Effector memory CD4-positive, alpha-beta T cell (primary cell): Measurements from ENCODE around the gene CSTB.

Source experiments
- DNase-seq, 3 donors: peaks; one replicate each; pipeline ENCODE4 v3.0.0-alpha.2; 2020
- H3K27ac ChIP-seq: 2 replicates; pipeline ENCODE4 v1.7.0; 2013; ENCODE audit warnings: mild to moderate bottlenecking, low read length, moderate library complexity; ENCODE audit not compliant: insufficient read depth, poor library complexity, severe bottlenecking
- H3K27me3 ChIP-seq: replicated peaks from 2 replicates; pipeline ENCODE4 v1.7.0; 2013; ENCODE audit warnings: mild to moderate bottlenecking, low read length; ENCODE audit not compliant: insufficient read depth, control insufficient read depth, poor library complexity, severe bottlenecking
- H3K36me3 ChIP-seq: 2 replicates; pipeline ENCODE4 v1.7.0; 2013; ENCODE audit warnings: mild to moderate bottlenecking, low read length, moderate library complexity; ENCODE audit not compliant: control insufficient read depth, insufficient read depth
- H3K4me1 ChIP-seq: 2 replicates; pipeline ENCODE4 v1.7.0; 2013; ENCODE audit warnings: low read length, mild to moderate bottlenecking; ENCODE audit not compliant: control insufficient read depth, insufficient read depth, poor library complexity, severe bottlenecking
- H3K4me3 ChIP-seq: 2 replicates; pipeline ENCODE4 v1.7.0; 2013; ENCODE audit warnings: low read length, low read depth, mild to moderate bottlenecking; ENCODE audit not compliant: insufficient read depth, poor library complexity, severe bottlenecking
- H3K9me3 ChIP-seq: 2 replicates; pipeline ENCODE4 v1.7.0; 2013; ENCODE audit warnings: mild to moderate bottlenecking, low read length, moderate library complexity; ENCODE audit not compliant: control insufficient read depth

The CSTB gene

DNA sequence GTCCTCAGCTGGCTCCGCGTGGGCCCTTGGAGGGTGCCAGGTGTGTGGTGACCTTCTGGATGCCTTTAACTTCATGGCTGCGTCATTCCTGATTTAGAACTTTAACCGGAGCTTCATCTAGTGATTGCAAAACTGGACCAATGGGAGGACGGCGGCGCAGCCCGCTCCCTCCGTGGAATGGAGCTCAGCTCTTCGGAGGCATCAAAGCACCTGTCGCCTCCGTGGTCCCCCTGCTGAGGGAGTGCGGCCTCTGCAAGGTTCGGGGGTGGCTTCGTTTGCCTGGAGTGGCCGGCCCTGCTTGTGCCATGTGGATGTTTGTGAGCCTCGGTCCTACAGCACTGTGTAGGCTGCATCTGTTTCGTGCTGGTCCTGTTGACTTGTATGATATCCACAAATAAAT is 14.2 kb downstream of the CSTB start:
- DNase-seq, result no peak
- Histone ChIP-seq H3K36me3 (peaks cover under 1% of the 10 kb centered on the region), H3K4me1 (no peaks in the 10 kb centered on the region), H3K4me3 (no peak overlapping the region), H3K9me3 (no peaks in the 10 kb centered on the region), H3K27me3 (no peaks in the 10 kb centered on the region), H3K27ac (no peak overlapping the region)

DNA sequence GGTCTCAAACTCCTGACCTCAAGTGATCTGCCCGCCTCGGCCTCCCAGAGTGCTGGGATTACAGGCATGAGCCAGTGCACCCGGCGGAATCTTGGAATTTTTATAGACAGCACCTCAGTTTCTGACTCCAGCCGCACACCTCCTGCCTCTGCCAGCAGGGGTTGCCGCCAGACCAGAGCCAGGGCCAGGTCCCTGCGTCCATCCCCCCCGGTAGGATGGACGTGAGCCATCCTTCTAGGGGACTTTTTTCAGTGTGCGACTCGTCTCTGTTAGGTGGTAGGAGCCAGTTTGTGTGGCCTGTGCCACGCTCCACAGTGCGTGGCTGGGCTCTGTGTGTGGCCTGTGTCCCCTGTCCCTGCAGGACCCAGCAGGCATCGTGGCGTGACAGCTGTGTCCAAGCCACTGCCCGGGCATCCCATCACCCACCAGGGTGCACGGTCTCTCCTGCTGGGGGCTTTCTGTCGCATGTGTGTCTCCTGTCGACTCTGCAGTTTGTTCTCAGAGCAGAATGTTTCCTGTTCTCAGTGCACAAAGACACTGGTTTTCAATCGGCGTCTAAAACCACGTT is 15.6 kb downstream of the CSTB start:
- no peaks in the 10 kb centered on the region for H3K9me3 ChIP-seq
- H3K36me3 ChIP-seq, result peaks cover 13% of the 10 kb centered on the region
- DNase-seq, result no peak
- H3K4me3 ChIP-seq, result no peak overlapping the region
- no peaks in the 10 kb centered on the region for H3K27me3 ChIP-seq
- no peaks in the 10 kb centered on the region for H3K4me1 ChIP-seq
- no peak overlapping the region for H3K27ac ChIP-seq

DNA sequence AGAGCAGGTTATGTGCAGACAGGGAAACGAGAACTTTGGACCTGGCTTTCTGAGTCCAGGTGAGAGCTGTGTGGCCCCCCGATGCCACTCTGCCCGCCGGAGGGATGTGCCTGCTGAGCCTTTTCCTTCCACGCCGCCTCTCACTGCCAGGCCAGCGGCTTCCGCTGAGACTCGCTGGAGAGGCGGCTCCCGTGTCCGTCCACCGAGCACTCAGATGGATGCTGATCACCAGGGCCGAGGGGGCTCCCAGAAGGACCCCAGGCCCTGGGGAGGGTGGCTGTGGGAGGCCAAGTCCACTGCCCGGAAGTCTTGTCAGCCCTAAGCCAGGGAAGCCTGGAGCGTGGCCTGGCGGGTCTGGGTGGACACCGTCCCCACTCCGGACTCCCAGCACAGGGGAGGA is 16.5 kb downstream of the CSTB start:
- DNase-seq, result no peak
- Histone ChIP-seq H3K4me3 (no peak overlapping the region), H3K27ac (no peak overlapping the region), H3K27me3 (no peaks in the 10 kb centered on the region), H3K9me3 (no peaks in the 10 kb centered on the region), H3K36me3 (peaks cover 13% of the 10 kb centered on the region), H3K4me1 (no peaks in the 10 kb centered on the region)

DNA sequence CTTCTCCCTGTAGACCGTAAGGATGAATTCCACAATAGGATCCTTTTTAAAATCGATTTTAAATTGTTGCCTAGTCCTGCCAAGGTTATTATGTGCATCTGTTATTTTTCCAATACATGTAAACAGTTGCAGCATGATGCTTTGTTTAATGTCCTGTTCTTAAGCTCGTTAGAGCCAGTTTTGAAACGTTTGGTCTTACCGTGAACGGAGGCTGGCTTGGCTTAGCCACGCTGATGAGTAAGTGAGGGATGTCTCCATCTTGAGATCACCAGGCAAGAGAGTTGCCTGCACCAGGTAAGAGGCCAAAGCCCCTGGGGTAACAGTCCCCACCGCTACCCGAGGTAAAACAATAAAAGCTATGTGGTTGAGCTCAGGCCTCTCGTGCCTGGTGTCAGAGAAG is 17.3 kb downstream of the CSTB start:
- no peak for DNase-seq
- H3K27ac ChIP-seq, result no peak overlapping the region
- H3K4me3 ChIP-seq, result no peak overlapping the region
- H3K36me3 ChIP-seq, result peaks cover 17% of the 10 kb centered on the region
- no peaks in the 10 kb centered on the region for H3K4me1 ChIP-seq
- H3K27me3 ChIP-seq, result no peaks in the 10 kb centered on the region
- no peaks in the 10 kb centered on the region for H3K9me3 ChIP-seq

DNA sequence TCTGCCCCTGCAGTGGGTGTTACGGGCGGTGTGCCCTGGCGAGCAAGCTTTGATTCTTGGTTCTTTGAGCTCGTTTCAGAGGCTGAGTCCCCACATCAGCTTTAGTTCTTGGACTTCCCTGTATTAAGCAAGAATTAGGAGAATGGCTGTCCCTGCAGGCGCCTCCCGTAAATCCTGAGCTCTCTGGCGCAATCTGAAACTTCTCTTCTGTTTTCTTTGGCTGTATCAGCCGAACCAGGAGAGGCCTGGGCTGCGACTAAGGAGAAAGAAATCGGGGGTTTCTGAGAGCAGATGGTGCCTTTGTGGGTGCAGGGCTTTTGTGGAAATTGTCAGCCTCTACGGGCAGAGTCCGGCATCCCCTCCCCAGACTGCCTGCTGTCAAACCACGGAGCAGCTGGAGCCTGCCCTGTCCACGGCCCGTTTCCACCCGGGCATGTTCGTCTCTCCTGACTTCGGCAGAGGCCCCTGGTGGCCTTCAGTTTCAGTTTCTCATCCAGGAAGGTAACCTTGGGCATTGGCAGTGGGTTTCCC is 17.9 kb downstream of the CSTB start:
- Histone ChIP-seq H3K4me1 (no peaks in the 10 kb centered on the region), H3K4me3 (no peak overlapping the region), H3K27me3 (no peaks in the 10 kb centered on the region), H3K36me3 (peaks cover 21% of the 10 kb centered on the region), H3K27ac (no peak overlapping the region), H3K9me3 (no peaks in the 10 kb centered on the region)
- DNase-seq, result no peak

DNA sequence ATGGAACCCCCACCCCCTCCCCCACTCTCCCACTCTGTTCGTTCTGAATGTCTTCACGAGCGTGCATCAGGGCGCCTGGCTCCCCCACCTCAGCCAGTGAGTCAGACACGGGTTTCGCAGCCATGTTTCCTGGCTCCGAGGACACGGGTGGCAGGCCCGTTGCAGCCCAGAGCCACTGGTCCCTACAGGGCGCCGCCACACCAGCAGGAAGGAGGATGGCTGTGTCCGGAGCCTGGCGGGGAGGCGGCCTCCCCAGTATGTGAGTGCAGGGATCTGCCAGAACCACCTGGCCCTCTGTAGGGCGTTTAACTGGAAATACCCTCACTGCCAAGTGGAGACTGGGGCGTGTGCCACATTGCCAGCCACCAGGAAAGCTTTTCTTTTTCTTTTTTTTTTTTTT is 18.5 kb downstream of the CSTB start:
- H3K36me3 ChIP-seq, result peaks cover 21% of the 10 kb centered on the region
- H3K4me1 ChIP-seq, result no peaks in the 10 kb centered on the region
- no peak overlapping the region for H3K4me3 ChIP-seq
- no peaks in the 10 kb centered on the region for H3K27me3 ChIP-seq
- DNase-seq, result no peak
- H3K27ac ChIP-seq, result no peak overlapping the region
- no peaks in the 10 kb centered on the region for H3K9me3 ChIP-seq

DNA sequence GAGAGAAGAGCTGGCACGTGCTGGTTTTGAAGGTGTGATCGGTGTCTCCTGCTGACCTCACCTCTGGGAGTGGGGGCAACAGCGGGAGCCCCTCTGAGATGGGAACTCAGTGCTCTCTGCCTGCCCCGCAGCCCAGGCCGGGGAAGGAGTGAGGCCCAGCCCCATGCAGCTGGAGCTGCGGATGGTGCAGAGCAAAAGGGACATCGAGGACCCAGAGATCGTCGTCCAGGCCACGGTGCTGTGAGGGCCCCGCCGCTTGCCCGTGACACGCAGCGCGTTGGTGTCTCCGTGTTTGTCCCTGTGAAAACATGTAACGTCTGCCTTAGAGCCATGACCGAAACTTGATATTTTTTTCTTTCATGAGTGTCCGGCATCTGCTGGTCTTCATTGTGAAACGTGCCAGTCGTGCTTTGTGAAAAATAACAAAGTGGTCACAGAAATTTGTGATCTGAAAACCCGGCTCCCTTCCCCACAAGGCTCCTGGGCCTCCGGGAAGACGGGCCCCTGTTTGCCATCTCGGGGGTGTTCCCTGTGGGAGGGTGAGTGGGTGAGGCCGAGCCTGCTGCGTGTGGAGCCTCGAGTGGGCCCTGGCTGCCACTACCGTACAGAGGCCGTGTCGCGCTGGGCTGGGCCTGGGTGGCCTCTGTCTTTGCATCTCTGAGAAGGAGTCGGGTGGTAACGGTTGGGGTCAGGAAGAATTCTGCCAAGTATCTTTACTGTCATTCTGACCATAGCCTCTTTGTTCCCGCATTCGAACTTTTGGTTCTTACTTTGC is 20.1 kb downstream of the CSTB start:
- Histone ChIP-seq H3K27me3 (no peaks in the 10 kb centered on the region), H3K4me3 (no peak overlapping the region), H3K4me1 (no peaks in the 10 kb centered on the region), H3K36me3 (peaks cover 21% of the 10 kb centered on the region), H3K9me3 (no peaks in the 10 kb centered on the region), H3K27ac (no peak overlapping the region)
- DNase-seq, result no peak

DNA sequence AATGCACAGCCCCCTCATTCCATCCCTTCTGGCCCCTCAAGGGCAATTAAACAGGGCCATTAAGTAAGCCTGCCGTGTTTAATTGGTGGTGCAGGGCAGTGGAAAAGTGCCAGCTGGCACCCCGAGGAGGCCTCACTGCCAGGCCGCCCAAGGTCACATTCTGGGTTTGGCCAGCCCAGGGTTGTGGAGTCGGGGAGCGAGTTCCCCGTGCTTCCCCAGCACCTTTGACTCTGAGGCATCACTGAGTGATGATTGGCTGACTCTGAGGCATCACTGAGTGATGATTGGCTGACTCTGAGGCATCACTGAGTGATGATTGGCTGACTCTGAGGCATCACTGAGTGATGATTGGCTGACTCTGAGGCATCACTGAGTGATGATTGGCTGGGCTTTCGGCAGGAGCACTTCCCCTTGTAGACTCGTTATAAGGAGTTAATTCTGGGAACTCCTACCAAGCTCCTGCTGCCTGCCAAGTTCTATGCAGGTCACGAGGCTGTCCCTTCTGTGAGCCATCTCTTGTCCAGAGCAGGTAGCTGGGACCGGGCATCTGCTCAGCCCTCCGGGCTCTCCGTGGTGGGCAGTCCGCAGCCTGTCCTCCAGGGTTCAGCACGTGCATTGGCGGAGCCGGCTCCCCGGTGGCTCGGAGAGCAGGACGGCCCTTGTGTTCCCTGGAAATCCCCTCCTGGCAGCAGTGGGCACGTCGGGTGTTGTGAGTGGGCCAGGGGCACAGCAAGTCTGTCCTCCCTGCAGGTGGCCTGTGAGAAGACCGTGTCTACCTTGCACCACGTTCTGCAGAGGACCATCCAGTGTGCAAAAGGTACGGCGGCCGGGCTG is 20.9 kb downstream of the CSTB start:
- no peaks in the 10 kb centered on the region for H3K4me1 ChIP-seq
- DNase-seq, result no peak

DNA sequence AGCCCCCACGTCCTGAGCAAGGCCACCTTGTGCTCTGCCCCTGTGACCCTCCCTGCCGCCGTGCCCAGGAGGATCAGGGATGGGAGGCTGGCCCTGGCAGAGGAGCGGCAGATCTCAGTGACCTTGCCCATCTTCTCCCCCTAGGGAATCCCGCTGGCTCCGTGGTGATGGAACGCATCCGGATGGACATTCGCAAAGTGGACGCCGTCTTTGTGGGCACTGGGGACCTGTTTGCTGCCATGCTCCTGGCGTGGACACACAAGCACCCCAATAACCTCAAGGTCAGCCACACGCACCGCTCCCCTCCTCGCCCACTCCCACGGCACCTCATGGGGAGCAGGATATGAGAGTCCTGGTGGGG is 22.7 kb downstream of the CSTB start:
- Histone ChIP-seq H3K4me1 (no peaks in the 10 kb centered on the region), H3K27ac (no peak overlapping the region), H3K9me3 (no peaks in the 10 kb centered on the region), H3K36me3 (peaks cover 24% of the 10 kb centered on the region), H3K27me3 (no peaks in the 10 kb centered on the region), H3K4me3 (no peak overlapping the region)
- DNase-seq, result no peak

More for the DNA sequence above, 20.9 kb downstream of the CSTB start:
- H3K27me3 ChIP-seq, result no peaks in the 10 kb centered on the region
- H3K27ac ChIP-seq, result no peak overlapping the region
- no peaks in the 10 kb centered on the region for H3K9me3 ChIP-seq
- H3K36me3 ChIP-seq, result peaks cover 21% of the 10 kb centered on the region
- no peak overlapping the region for H3K4me3 ChIP-seq
